Measurements from ENCODE around the gene VWA3B.

- TF ChIP-seq CTCF (IDR thresholded peaks at IDR 0.05; ENCODE audit: low read length) (no peak), EZH2 (optimal IDR thresholded peaks at IDR 0.05; ENCODE audit: low read depth, low read length) (no peak), EZH2phosphoT487 (IDR thresholded peaks at IDR 0.05; ENCODE audit: low read length) (no peak)
Measured at GRCh38 chr2:98093146-98093545, 6.2 kb downstream of the VWA3B start.

Measured in MM.1S (cell line).